NCI-H1436 (cell line): ENCODE data around the gene CNTN4.
"Not testable (repeated sequence)": the region's sequence is repeated elsewhere in the genome, so short reads cannot be mapped to it uniquely, and the experiment has no call there.

Experiments used
- DNase-seq: peaks from one replicate; lab custom pipeline; 2025; lab: John Stamatoyannopoulos, UW

CNTN4 gene

GRCh38 chr3:2807514-2807913 is 708.8 kb downstream of the CNTN4 start:
- DNase-seq, result no peak

- DNase-seq, result no peak
Observed at GRCh38 chr3:2810723-2811122, 712.1 kb downstream of the CNTN4 start.

GRCh38 chr3:2819571-2819970 is 720.9 kb downstream of the CNTN4 start:
- no peak for DNase-seq

GRCh38 chr3:2820982-2821381 is 722.3 kb downstream of the CNTN4 start:
- DNase-seq, result not testable (repeated sequence)

- DNase-seq, result no peak
Observed at GRCh38 chr3:2822611-2823010, 723.9 kb downstream of the CNTN4 start.

- DNase-seq, result no peak
Observed at GRCh38 chr3:2823031-2823430, 724.4 kb downstream of the CNTN4 start.

- no peak for DNase-seq
Observed at GRCh38 chr3:2823437-2824211, 725.0 kb downstream of the CNTN4 start.

- DNase-seq, result no peak
Observed at GRCh38 chr3:2826036-2826435, 727.4 kb downstream of the CNTN4 start.

- DNase-seq, result no peak
Observed at GRCh38 chr3:2826453-2826852, 727.8 kb downstream of the CNTN4 start.

- DNase-seq, result no peak
Observed at GRCh38 chr3:2837239-2837638, 738.6 kb downstream of the CNTN4 start.

GRCh38 chr3:2837910-2838309 is 739.2 kb downstream of the CNTN4 start:
- DNase-seq, result no peak

GRCh38 chr3:2838546-2839157 is 740.0 kb downstream of the CNTN4 start:
- no peak for DNase-seq

GRCh38 chr3:2839876-2840275 is 741.2 kb downstream of the CNTN4 start:
- DNase-seq, result no peak

- DNase-seq, result no peak
Observed at GRCh38 chr3:2847062-2847841, 748.6 kb downstream of the CNTN4 start.

- no peak for DNase-seq
Observed at GRCh38 chr3:2849092-2849491, 750.4 kb downstream of the CNTN4 start.

GRCh38 chr3:2850701-2851100 is 752.0 kb downstream of the CNTN4 start:
- DNase-seq, result no peak

GRCh38 chr3:2851361-2851760 is 752.7 kb downstream of the CNTN4 start:
- DNase-seq, result no peak

- no peak for DNase-seq
Observed at GRCh38 chr3:2851835-2852234, 753.2 kb downstream of the CNTN4 start.

GRCh38 chr3:2853651-2854050 is 755.0 kb downstream of the CNTN4 start:
- DNase-seq, result no peak

GRCh38 chr3:2856138-2857133 is 757.8 kb downstream of the CNTN4 start:
- DNase-seq, result no peak

- DNase-seq, result no peak
Observed at GRCh38 chr3:2860626-2861025, 762.0 kb downstream of the CNTN4 start.

GRCh38 chr3:2861120-2861519 is 762.5 kb downstream of the CNTN4 start:
- no peak for DNase-seq
